HUES6 (cell line): ENCODE measurements around the gene MEDAG.

Experiments used
- H3K27ac ChIP-seq: 2 replicates; pipeline ENCODE4 v1.7.0; 2013; ENCODE audit warnings: low read depth, mild to moderate bottlenecking, low read length, inconsistent platforms
- H3K27me3 ChIP-seq: 2 replicates; pipeline ENCODE4 v1.6.1; 2013; ENCODE audit warnings: low read length; ENCODE audit not compliant: control insufficient read depth, insufficient read depth
- H3K36me3 ChIP-seq: 2 replicates; pipeline ENCODE4 v1.6.1; 2013; ENCODE audit warnings: low read length; ENCODE audit not compliant: control insufficient read depth, insufficient read depth
- H3K4me1 ChIP-seq: 2 replicates; pipeline ENCODE4 v1.6.1; 2013; ENCODE audit warnings: low read length; ENCODE audit not compliant: control insufficient read depth, insufficient read depth
- H3K4me3 ChIP-seq: 2 replicates; pipeline ENCODE4 v1.5.1; 2013; ENCODE audit warnings: low read depth, low read length
- H3K9ac ChIP-seq: one replicate; pipeline ENCODE4 v1.6.1; 2013; ENCODE audit warnings: mild to moderate bottlenecking, low read length
- H3K9me3 ChIP-seq: 2 replicates; pipeline ENCODE4 v1.6.1; 2013; ENCODE audit warnings: low read depth, low read length; ENCODE audit not compliant: control insufficient read depth, insufficient read depth

MEDAG gene

GRCh38 chr13:30872685-30873461 is 33.2 kb upstream of the MEDAG start:
- peaks cover 50% of the 10 kb centered on the region for H3K4me1 ChIP-seq
- H3K9me3 ChIP-seq: no peaks in the 10 kb centered on the region
- no peak overlapping the region for H3K4me3 ChIP-seq
- peak overlapping the region; percentile 31 for H3K9ac ChIP-seq
- peak overlapping the region; percentile 70; the same call in 1 of the 2 replicates for H3K27ac ChIP-seq
- no peaks in the 10 kb centered on the region for H3K27me3 ChIP-seq
- H3K36me3 ChIP-seq: no peaks in the 10 kb centered on the region

- H3K27ac ChIP-seq: peak overlapping the region; percentile 70; the same call in 1 of the 2 replicates
- no peaks in the 10 kb centered on the region for H3K36me3 ChIP-seq
- H3K27me3 ChIP-seq: no peaks in the 10 kb centered on the region
- no peaks in the 10 kb centered on the region for H3K9me3 ChIP-seq
- peaks cover 50% of the 10 kb centered on the region for H3K4me1 ChIP-seq
- H3K4me3 ChIP-seq: no peak overlapping the region
- H3K9ac ChIP-seq: peak overlapping the region; percentile 24
Observed at GRCh38 chr13:30873499-30873898, 32.6 kb upstream of the MEDAG start.

GRCh38 chr13:30874111-30874510 is 32.0 kb upstream of the MEDAG start:
- Histone ChIP-seq H3K4me1 (peaks cover 50% of the 10 kb centered on the region), H3K9me3 (no peaks in the 10 kb centered on the region), H3K27me3 (no peaks in the 10 kb centered on the region), H3K36me3 (no peaks in the 10 kb centered on the region), H3K9ac (no peak overlapping the region), H3K4me3 (no peak overlapping the region), H3K27ac (peak overlapping the region; percentile 70; the same call in 1 of the 2 replicates)

GRCh38 chr13:30874561-30874960 is 31.5 kb upstream of the MEDAG start:
- Histone ChIP-seq H3K4me3 (no peak overlapping the region), H3K9ac (no peak overlapping the region), H3K27ac (no peak overlapping the region; the same call in 1 of the 2 replicates), H3K27me3 (no peaks in the 10 kb centered on the region), H3K4me1 (peaks cover 47% of the 10 kb centered on the region), H3K36me3 (no peaks in the 10 kb centered on the region), H3K9me3 (no peaks in the 10 kb centered on the region)

GRCh38 chr13:30877335-30877734 is 28.7 kb upstream of the MEDAG start:
- H3K4me3 ChIP-seq: no peak overlapping the region
- H3K27me3 ChIP-seq: no peaks in the 10 kb centered on the region
- H3K27ac ChIP-seq: no peak overlapping the region
- peaks cover 23% of the 10 kb centered on the region for H3K4me1 ChIP-seq
- H3K9ac ChIP-seq: no peak overlapping the region
- no peaks in the 10 kb centered on the region for H3K36me3 ChIP-seq
- no peaks in the 10 kb centered on the region for H3K9me3 ChIP-seq

GRCh38 chr13:30880151-30880855 is 25.8 kb upstream of the MEDAG start:
- Histone ChIP-seq H3K4me3 (no peak overlapping the region), H3K9ac (no peak overlapping the region), H3K4me1 (peaks cover 8% of the 10 kb centered on the region), H3K36me3 (peaks cover 2% of the 10 kb centered on the region; the same call in 1 of the 2 replicates), H3K27ac (no peak overlapping the region), H3K27me3 (no peaks in the 10 kb centered on the region), H3K9me3 (no peaks in the 10 kb centered on the region)

- Histone ChIP-seq H3K4me1 (peaks cover 8% of the 10 kb centered on the region), H3K27ac (no peak overlapping the region), H3K9ac (no peak overlapping the region), H3K36me3 (peaks cover 2% of the 10 kb centered on the region; the same call in 1 of the 2 replicates), H3K9me3 (no peaks in the 10 kb centered on the region), H3K27me3 (no peaks in the 10 kb centered on the region), H3K4me3 (no peak overlapping the region)
Observed at GRCh38 chr13:30880856-30881155, 25.3 kb upstream of the MEDAG start.

- H3K9ac ChIP-seq: no peak overlapping the region
- no peaks in the 10 kb centered on the region for H3K27me3 ChIP-seq
Observed at GRCh38 chr13:30881191-30881651, 24.9 kb upstream of the MEDAG start.

GRCh38 chr13:30882026-30882850 is 23.8 kb upstream of the MEDAG start:
- no peak overlapping the region for H3K27ac ChIP-seq
- H3K36me3 ChIP-seq: peaks cover 2% of the 10 kb centered on the region; the same call in 1 of the 2 replicates
- no peak overlapping the region for H3K9ac ChIP-seq
- no peak overlapping the region for H3K4me3 ChIP-seq
- H3K27me3 ChIP-seq: no peaks in the 10 kb centered on the region
- peaks cover 8% of the 10 kb centered on the region for H3K4me1 ChIP-seq
- H3K9me3 ChIP-seq: peaks cover 4% of the 10 kb centered on the region; the same call in 1 of the 2 replicates

More at GRCh38 chr13:30881191-30881651, 24.9 kb upstream of the MEDAG start:
- no peaks in the 10 kb centered on the region for H3K9me3 ChIP-seq
- no peak overlapping the region for H3K4me3 ChIP-seq
- peaks cover 2% of the 10 kb centered on the region; the same call in 1 of the 2 replicates for H3K36me3 ChIP-seq
- H3K27ac ChIP-seq: no peak overlapping the region
- peaks cover 8% of the 10 kb centered on the region for H3K4me1 ChIP-seq

GRCh38 chr13:30882996-30883766 is 22.9 kb upstream of the MEDAG start:
- Histone ChIP-seq H3K9ac (no peak overlapping the region), H3K36me3 (peaks cover 2% of the 10 kb centered on the region; the same call in 1 of the 2 replicates), H3K4me1 (peaks cover 8% of the 10 kb centered on the region), H3K9me3 (peaks cover 4% of the 10 kb centered on the region; the same call in 1 of the 2 replicates), H3K27ac (no peak overlapping the region), H3K4me3 (no peak overlapping the region), H3K27me3 (no peaks in the 10 kb centered on the region)
